Breast epithelium (tissue), 4 donors: Measurements from ENCODE around the gene PGAM4. TPM values are rescaled to one million over a fixed set of nuclear protein-coding genes. Genes with fewer than 3 reads are reported as not detected.

Experiments used
- DNase-seq, 2 donors: peaks; one replicate each; pipeline ENCODE4 v3.0.0-alpha.2; 2019; ENCODE audit warnings: low spot score in 2 of 2
- H3K27ac ChIP-seq, 2 donors: fragments of 200-600 bp; sonication (generic) in 1 of 2; one replicate each; pipeline ENCODE4 v1.5.1; 2016 to 2019; ENCODE audit warnings: mild to moderate bottlenecking in 1 of 2
- H3K27me3 ChIP-seq, 2 donors: fragments of 200-600 bp; sonication (generic) in 1 of 2; one replicate each; pipeline versions ENCODE4 v1.5.1 to v1.6.0; 2017 to 2019; ENCODE audit warnings: control low read depth in 1 of 2, mild to moderate bottlenecking in 1 of 2
- H3K36me3 ChIP-seq: fragments of 200-600 bp; one replicate; pipeline ENCODE4 v1.5.1; 2019
- H3K4me1 ChIP-seq, 2 donors: fragments of 200-600 bp; sonication (generic); one replicate each; pipeline ENCODE4 v1.5.1; 2016 to 2019; ENCODE audit warnings: control low read depth in 1 of 2
- H3K4me3 ChIP-seq, 3 donors: fragments of 200-600 bp; sonication (generic); 1 replicate in 2 of 3; 2 replicates in 1 of 3; pipeline ENCODE4 v1.5.1; 2016 to 2019; ENCODE audit warnings: mild to moderate bottlenecking in 3 of 3, moderate library complexity in 2 of 3
- H3K9me3 ChIP-seq, 2 donors: fragments of 200-600 bp; sonication (generic) in 1 of 2; one replicate each; pipeline ENCODE4 v1.5.1; 2016 to 2019; ENCODE audit warnings: control low read depth in 1 of 2
- CTCF ChIP-seq, 3 donors: fragments of 450-650 bp; IDR thresholded peaks; one replicate each; pipeline ENCODE4 v1.5.1; 2016 to 2017; ENCODE audit warnings: antibody characterized with exemption in 3 of 3, mild to moderate bottlenecking in 3 of 3, moderate library complexity in 3 of 3
- POLR2A ChIP-seq: fragments of 450-650 bp; IDR thresholded peaks from one replicate; pipeline ENCODE4 v1.6.1; 2016; ENCODE audit warnings: antibody characterized with exemption, mild to moderate bottlenecking, moderate library complexity
- POLR2AphosphoS5 ChIP-seq, 3 donors: sonication (generic); formaldehyde crosslinking; IDR thresholded peaks; one replicate each; pipeline ENCODE4 v1.6.1; 2017; ENCODE audit warnings: antibody characterized with exemption in 3 of 3
- intact Hi-C: fragments of 100-400 bp; cut with DNase I; formaldehyde crosslinking; loops from one replicate; pipeline ENCODE4 v1.15.1; 2023; ENCODE audit warnings: low total_unique reads
- total RNA-seq, 3 donors: library from RNA; depleted of rRNA; stranded (reverse); fragments of >200 nt; gene quantifications; one replicate each; pipeline ENCODE4 v1.1.0, GENCODE V29; 2016

PGAM4 gene
- total RNA-seq, 3 donors from 2014 or later = not detected

GRCh38 chrX:77936299-77936698 lies 33.1 kb downstream of the PGAM4 start:
- TF ChIP-seq POLR2AphosphoS5 (IDR thresholded peaks at IDR 0.05) (no peak), CTCF (IDR thresholded peaks at IDR 0.05) (no peak), POLR2A (no peak)
- H3K27me3 ChIP-seq = peaks cover 0 to 12% of the 10 kb centered on the region in 2 donors
- H3K9me3 ChIP-seq = no peaks in the 10 kb centered on the region
- H3K4me1 ChIP-seq = no peaks in the 10 kb centered on the region
- no peak for DNase-seq
- no peaks in the 10 kb centered on the region for H3K36me3 ChIP-seq
- intact Hi-C loops = no loop called here
- no peak overlapping the region for H3K4me3 ChIP-seq
- no peak overlapping the region for H3K27ac ChIP-seq

GRCh38 chrX:77935886-77936285 lies 33.6 kb downstream of the PGAM4 start:
- no peak for TF ChIP-seq POLR2AphosphoS5 (IDR thresholded peaks at IDR 0.05)
- no peak for TF ChIP-seq POLR2A
- TF ChIP-seq CTCF (IDR thresholded peaks at IDR 0.05) = no peak
- Histone ChIP-seq H3K9me3 (no peaks in the 10 kb centered on the region), H3K36me3 (no peaks in the 10 kb centered on the region), H3K4me1 (no peaks in the 10 kb centered on the region), H3K27me3 (peaks cover 0 to 12% of the 10 kb centered on the region in 2 donors), H3K4me3 (no peak overlapping the region), H3K27ac (no peak overlapping the region)
- DNase-seq = no peak
- intact Hi-C loops = no loop called here

GRCh38 chrX:77930581-77930980 lies 38.9 kb downstream of the PGAM4 start:
- intact Hi-C loops = no loop called here
- Histone ChIP-seq H3K27ac (no peak overlapping the region), H3K4me3 (no peak overlapping the region), H3K9me3 (no peaks in the 10 kb centered on the region), H3K36me3 (no peaks in the 10 kb centered on the region), H3K27me3 (peaks cover 0 to 20% of the 10 kb centered on the region in 2 donors), H3K4me1 (no peaks in the 10 kb centered on the region)
- TF ChIP-seq POLR2A (no peak), CTCF (IDR thresholded peaks at IDR 0.05) (no peak), POLR2AphosphoS5 (IDR thresholded peaks at IDR 0.05) (no peak)
- no peak for DNase-seq

GRCh38 chrX:77925764-77926163 lies 43.7 kb downstream of the PGAM4 start:
- H3K27me3 ChIP-seq = peaks cover 0 to 26% of the 10 kb centered on the region in 2 donors
- DNase-seq = no peak
- intact Hi-C loops = no loop called here
- H3K36me3 ChIP-seq = no peaks in the 10 kb centered on the region
- TF ChIP-seq POLR2AphosphoS5 (IDR thresholded peaks at IDR 0.05) (no peak), CTCF (IDR thresholded peaks at IDR 0.05) (no peak), POLR2A (no peak)
- no peak overlapping the region for H3K4me3 ChIP-seq
- H3K27ac ChIP-seq = no peak overlapping the region
- H3K4me1 ChIP-seq = no peaks in the 10 kb centered on the region
- no peaks in the 10 kb centered on the region for H3K9me3 ChIP-seq

GRCh38 chrX:77924320-77924859 lies 45.0 kb downstream of the PGAM4 start:
- Histone ChIP-seq H3K9me3 (no peaks in the 10 kb centered on the region), H3K27me3 (peaks cover 0 to 20% of the 10 kb centered on the region in 2 donors), H3K4me3 (no peak overlapping the region), H3K4me1 (no peaks in the 10 kb centered on the region), H3K27ac (no peak overlapping the region), H3K36me3 (no peaks in the 10 kb centered on the region)
- no peak for DNase-seq
- TF ChIP-seq POLR2A = no peak
- no peak for TF ChIP-seq POLR2AphosphoS5 (IDR thresholded peaks at IDR 0.05)
- no peak for TF ChIP-seq CTCF (IDR thresholded peaks at IDR 0.05)
- intact Hi-C loops = no loop called here
